GM18498 (cell line): ENCODE measurements around the gene NPAS3.

ENCODE experiments used
- ATAC-seq: cut with Tn5 transposase; IDR thresholded peaks from one replicate; pipeline ENCODE4 v1.9.1; 2021; ENCODE audit warnings: mild to moderate bottlenecking, moderate library complexity; ENCODE audit not compliant: unreplicated experiment

The NPAS3 gene

GRCh38 chr14:33839193-33840076 lies 900.8 kb downstream of the NPAS3 start:
- peak; percentile 62 for ATAC-seq

- no peak for ATAC-seq
These were observed 902.1 kb downstream of the NPAS3 start for GRCh38 chr14:33840797-33841196.

DNA sequence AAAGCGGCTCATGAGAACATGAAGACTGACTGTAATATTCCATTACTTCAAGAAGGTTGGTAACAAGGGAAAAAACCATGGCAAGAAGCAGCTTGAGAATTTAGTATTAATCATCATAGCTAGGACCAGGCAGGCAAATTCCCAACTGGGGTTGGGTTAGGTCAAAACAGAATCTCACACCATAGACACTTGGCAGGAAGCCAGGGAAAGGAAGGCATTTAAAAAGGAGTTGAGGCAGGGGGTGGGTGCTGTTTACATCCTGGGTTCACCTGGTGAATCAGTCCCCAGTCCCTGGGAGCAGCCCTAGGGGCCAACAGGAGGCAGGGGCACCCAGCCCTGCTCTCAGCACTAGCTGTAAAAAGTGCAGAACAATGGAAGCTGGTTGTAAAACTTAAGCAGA lies 903.6 kb downstream of the NPAS3 start:
- ATAC-seq = no peak

DNA sequence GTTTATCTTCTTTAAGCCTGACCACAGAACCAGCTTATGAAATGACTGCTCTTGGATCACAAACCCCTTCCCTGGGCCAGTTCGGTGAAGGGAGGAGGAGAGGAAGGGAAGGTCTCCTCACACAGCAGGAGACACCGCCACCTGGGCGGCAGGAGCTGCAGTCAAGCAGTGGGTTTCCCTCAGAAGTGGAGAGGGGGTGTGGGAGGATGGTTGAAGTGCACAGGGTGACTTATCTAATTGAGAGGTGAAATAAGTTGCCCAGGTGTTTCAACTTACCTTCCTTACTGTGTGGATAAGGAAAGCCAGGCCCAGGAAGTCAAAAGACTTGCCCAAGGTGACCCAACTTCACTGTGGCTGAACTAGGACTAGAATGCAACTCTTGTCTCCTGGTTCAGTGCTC lies 905.4 kb downstream of the NPAS3 start:
- no peak for ATAC-seq

GRCh38 chr14:33846100-33846824 lies 907.6 kb downstream of the NPAS3 start:
- no peak for ATAC-seq

- ATAC-seq = no peak
These were observed 908.4 kb downstream of the NPAS3 start for GRCh38 chr14:33847066-33847465.

DNA sequence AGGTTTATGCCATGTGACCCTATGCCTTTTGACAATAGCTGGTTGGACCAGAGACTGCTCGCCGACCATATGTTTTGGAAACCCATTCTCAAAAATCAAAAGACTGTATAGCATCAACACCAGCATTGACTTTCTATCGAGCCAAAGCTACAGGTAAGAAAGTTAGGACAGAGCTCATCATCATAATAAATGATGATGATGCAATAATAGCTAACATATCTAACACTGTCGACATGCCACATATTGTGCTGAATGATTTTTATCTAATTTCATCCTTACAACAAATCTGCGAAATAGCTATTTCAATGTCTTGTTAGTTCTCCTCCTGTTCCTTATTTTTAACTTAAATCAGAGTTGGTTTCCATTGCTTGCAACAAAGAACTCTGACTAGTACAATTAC lies 909.3 kb downstream of the NPAS3 start:
- no peak for ATAC-seq

- no peak for ATAC-seq
These were observed 910.2 kb downstream of the NPAS3 start for GRCh38 chr14:33848706-33849454.

DNA sequence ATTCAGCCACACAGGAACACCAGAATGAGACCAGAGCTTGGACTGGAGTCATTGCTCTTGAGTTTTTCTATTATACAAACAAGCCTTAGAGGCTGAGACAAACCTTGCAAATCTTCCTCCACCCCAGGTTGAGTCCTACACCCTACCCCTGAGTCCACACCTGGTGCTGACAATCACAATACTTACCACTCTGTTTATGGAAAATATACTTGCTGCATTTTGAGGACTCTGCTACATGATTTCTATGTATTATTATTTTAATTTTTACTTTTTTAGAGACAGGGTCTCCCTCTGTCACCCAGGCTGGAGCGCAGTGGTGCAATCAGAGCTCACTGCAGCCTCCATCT lies 910.7 kb downstream of the NPAS3 start:
- ATAC-seq = no peak

GRCh38 chr14:33850826-33851225 lies 912.1 kb downstream of the NPAS3 start:
- ATAC-seq = no peak

GRCh38 chr14:33851366-33851765 lies 912.7 kb downstream of the NPAS3 start:
- ATAC-seq = no peak

GRCh38 chr14:33851931-33852330 lies 913.3 kb downstream of the NPAS3 start:
- no peak for ATAC-seq
